Fibroblast of gingiva (primary cell): ENCODE data around the gene KCNH1.

ENCODE experiments used
- DNase-seq: peaks from one replicate; pipeline ENCODE4 v3.0.0-alpha.2; 2011; ENCODE audit warnings: low read depth

The KCNH1 gene

DNA sequence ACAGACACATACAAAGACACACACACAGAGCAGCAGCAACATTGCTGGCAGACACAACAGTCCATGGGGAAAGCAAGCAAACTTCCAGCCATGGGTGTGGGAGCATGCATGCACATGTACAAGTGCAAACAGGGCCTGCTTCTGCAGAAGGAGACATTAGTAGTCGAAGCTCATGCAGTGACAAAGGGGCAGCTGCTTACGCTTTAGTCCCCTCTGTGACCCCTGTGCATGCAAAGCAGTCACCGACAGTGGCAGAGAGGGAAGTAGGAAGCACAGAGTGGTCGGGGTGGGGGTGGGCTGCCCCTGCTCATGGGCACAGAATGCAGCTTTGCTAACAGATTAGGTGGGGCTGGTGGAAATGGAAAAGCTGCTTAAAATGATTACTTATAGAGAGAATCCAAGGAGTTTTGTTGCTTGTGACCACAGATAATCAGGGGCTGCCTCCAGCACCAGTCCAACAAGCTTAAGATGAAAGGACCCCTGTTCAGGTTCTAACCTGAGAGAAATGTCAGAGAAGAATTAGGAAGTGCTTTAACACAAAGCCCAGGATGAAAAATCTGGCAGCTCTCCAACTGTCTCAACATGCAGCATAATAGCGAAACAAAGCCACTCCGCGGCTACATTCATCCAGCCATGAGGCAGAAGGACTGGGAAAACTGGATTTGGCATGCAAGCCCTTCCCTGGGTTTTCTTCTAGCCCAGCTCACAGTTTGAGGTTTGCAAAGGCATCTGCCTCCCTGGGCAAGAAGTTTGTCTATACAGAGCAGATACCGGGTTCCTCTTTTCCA, 378.9 kb downstream of the KCNH1 start:
- no peak for DNase-seq

DNA sequence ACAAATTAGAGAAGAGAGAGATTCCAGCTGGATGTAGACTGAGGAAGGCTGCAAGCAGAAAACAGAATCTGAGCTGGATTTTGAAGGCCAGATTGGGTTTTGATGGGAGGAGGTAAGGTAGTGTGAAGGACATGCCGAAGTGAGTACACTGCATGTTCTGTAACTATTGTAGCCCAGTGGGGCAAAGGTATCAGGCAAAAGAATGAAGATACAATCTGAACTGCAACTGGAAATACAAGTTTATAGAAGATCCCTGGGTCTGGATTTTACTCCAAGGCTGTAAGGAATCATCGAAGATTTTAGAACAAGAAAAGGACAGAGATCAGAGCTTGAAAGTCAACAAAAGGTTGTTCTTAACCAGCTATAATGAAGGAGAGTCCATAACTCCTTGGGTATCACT, 382.0 kb downstream of the KCNH1 start:
- no peak for DNase-seq

DNA sequence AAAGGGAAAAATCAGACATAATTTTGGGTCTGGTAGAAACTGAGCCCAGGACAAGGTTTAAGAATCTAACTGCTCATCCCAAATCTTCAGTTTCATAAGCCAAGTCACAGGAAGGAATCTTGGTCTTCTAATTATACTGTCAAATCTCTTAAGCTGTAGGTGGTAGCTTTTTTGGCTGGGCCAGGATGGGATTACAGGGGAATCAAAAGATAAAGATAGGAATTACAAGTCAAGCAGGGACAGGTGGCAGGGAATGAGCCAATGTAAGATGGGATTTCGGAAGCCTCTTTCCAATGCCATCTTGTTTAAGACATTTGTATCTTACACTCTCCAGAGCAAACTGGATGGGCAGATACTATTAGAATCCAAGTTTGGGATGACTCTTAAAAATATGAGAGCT, 383.5 kb downstream of the KCNH1 start:
- no peak for DNase-seq

DNA sequence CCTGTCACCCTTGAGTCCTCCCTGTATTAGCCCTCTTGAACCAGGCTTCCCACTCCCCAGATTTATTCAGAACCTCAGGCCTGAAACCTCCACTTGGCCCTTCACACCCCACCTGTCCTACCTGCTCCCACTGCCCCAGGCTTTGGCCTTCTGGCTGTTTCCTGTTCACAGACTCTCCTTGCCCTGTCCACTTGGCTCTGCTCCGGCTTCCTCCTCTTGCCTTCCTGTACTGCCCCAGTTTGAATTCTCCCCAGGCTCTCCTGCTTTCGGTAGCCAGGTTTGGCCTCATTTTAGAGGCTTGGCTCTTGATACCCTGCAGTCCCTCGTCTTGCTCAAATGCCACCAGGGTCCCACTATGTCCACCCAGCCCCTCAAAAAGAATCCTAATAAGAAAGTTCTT, 385.2 kb downstream of the KCNH1 start:
- no peak for DNase-seq

DNA sequence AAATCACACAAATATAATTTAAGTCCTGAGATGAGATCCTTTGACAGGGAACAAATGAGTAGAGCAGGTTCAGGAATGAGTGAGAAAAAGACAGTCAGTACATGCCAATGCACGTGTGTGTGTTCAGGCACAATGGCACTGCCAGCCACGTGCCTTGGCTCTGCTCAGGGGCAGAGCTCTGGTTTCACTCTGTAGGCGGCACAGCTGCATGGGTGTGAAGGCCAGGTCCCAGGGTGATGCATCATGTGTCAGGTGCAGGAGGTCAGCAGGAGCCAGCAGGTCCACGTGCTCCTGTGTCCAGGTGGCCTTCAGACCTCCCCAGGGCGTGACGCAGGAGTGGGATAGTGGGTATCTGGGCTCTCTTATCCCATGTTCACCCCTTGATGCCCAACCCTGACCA, 386.1 kb downstream of the KCNH1 start:
- no peak for DNase-seq

DNA sequence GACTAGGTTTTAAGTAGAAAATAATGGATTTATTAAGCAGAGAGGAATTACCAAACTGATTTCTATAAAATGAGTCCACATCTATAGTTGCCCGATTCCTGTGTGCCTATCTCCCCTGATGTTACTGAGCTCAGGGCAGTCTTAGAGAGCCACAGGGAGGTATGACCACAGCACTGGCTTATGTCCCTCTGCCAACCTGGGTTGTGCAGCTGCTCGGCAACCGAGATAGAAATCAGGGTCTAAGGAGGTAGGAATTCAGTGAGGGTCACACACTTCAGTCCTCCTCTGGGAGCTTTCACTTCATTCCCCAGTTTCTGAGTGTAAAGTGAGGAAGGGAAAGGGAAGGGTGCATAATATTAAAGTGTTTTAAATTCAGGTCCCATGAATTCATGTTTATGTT, 386.8 kb downstream of the KCNH1 start:
- no peak for DNase-seq

DNA sequence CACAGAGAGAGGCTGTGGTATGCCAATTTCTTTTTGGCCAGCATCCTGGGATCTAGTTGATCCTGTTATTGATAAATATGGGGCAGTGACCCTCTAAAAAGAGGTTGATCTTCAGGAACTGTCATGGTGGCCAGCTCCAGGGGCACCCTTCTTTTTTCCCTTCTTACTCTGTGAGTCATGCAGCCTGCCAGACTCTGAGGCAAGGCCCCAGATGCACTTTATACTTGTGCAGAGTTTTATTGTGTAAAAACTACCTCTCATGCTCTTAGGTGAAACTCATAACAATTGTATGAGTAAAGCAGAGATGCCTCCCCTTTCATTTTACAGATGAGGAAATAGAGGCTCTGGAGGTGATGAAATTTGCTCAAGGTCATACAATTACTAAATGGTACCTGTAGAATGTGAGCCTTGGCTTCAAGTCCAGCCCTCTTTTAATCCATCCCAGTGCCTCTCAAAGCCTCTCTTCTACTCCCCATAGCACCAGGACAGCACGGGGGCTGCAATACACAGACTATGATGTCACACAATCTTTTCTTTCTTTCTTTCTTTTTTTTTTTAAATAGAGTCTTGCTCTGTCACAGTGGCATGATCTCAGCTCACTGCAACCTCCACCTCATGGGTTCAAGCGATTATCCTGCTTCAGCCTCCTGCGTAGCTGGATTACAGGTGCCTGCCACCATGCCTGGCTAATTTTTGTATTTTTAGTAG, 387.8 kb downstream of the KCNH1 start:
- DNase-seq = no peak

DNA sequence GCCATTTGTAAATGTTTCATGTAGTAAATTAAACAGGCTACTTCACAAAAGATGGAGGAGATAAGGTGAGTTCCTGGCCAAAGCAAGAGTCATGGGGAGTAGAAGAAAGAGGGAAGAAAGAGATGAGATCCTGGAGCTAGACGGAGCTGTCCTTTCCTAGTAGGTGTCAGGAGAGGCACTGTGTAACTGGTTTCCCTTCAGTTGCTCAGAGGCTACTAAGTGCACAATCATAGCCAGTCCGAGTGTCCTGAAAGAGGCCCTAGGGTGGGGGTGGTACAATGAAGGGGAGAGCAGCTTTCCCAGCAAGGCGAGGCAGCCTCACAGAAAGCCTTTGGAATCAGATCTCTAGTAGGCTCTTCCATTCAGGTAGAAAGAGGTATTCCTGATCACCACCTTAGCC, 390.9 kb downstream of the KCNH1 start:
- no peak for DNase-seq

DNA sequence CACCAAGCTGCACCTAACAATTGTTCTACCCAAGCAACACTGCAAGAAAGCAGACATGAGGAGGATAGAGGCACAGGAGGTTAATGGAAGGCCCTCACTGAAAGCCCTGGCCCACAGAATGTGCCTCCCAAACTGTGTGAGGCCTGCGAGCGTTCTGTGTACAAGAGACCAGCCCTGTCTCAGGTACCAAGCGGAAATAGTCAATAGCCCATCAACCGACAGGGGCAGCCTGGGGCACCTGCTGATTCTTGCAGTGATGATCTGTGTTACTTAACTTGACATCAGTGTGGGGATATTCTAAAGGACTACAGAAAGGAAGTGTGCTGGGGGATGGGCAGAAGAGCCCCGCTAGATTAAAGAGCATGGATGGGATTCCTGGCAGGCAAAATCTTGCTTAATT, 392.4 kb downstream of the KCNH1 start:
- no peak for DNase-seq

DNA sequence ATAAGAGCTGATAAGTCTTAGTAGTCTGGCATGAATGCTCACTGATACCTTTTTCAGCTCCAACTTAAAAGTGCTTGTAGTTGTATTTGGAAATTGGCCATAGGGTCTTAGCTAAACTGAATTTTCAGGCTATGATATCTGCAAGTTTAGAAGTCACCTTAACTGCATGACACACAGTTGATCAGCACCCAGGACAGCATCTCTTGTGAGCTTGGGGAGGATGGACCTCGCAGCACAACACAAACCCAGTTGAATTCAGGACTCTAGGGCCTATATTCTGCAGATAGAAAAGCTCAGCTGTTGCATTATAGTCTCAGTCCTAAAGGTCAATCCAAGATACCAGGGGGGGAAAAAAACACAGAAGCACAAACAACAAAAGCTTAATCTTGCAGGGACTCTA, 394.3 kb downstream of the KCNH1 start:
- no peak for DNase-seq

DNA sequence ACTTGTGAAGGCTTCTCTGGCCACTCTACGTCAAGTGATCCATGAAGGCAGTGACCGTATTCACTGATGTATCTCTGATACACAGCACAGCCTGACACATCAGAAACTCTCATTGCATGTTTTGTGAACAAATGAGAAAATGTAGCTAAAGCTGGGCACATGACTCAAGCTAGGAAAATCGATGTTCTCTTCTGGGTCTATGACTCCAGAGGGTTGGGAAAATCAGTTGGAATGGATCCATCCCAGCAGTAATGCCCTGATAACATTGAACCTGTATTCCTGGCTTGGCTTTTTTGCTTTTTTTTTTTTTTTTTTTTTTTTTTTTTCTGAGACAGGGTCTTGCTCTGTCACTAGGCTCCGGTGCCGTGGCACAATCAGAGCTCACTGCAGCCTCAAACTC, 395.7 kb downstream of the KCNH1 start:
- DNase-seq = no peak

DNA sequence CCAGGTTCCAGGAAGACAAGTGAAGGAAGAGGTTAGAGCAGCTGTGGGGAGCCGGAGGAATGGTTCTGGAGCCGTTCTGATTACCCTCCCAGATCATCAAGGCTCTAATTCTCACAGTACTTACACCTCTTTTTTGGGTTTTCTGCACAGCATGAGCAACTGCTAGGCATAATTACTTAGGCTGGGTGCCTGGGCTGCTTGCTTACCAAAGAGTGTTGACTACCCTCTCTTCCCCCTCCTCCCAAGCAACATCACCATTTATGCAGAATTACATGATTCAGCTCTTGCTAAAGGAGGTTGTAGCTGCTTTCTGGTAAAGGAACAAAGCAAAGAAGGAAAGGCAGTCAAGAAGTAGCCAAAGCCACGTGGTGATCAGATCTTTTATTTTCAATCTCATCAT, 397.2 kb downstream of the KCNH1 start:
- DNase-seq = no peak

DNA sequence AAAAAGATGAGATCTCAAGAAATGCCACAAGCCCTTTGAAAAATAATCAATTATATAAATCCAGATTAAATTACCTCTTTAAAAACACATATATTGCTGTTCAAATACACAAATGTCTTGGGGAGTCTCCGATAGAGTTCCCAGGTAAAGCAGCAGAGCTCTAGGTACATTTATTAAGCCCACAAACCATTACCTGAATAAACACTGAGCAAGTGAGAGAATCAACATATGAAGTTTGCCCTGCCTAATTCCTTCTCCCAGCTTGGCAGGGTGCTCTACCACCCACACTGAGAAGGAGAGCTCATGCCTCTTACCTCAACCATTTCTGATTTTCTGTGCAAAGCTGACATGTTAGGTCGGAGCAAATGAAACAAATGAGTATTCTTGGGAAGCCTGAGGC, 402.4 kb downstream of the KCNH1 start:
- DNase-seq = no peak

DNA sequence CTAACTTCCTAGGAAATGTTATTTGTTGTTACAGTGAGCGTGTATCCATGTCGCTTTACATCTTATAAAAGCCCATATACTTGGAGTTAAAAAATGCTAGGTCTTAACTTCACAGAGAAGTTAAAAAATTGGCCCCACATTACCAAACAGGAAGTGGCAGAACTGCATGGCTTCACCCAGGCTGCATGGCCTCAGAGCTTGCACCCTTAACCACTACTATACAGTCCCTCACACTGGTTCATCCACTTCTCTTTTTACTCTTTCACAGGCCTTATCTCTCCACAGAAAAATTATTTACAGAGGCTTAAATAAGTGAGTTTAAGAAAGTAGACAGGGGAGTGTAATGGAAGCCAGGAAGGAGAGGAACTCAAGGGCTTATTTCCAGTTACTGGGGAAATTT, 402.8 kb downstream of the KCNH1 start:
- no peak for DNase-seq

DNA sequence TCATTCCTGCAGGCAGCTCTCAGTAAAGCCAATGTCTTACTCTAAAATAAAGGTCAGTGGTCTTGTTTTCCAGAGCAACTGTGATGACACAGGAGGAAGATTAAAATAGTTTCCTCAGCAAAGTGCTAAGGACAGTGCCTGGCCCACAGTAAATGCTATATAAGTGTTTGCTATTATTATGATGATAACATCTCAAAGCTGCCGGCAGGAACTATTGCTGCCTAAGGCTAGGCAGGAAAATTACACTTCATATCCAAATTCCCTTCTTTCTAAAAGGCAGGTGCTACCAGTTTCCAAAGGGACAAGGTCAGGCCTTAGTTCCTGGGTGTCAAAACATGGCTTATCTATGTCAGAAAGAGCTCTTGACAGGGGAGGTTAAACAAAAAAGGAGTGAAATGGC, 403.9 kb downstream of the KCNH1 start:
- DNase-seq = no peak

DNA sequence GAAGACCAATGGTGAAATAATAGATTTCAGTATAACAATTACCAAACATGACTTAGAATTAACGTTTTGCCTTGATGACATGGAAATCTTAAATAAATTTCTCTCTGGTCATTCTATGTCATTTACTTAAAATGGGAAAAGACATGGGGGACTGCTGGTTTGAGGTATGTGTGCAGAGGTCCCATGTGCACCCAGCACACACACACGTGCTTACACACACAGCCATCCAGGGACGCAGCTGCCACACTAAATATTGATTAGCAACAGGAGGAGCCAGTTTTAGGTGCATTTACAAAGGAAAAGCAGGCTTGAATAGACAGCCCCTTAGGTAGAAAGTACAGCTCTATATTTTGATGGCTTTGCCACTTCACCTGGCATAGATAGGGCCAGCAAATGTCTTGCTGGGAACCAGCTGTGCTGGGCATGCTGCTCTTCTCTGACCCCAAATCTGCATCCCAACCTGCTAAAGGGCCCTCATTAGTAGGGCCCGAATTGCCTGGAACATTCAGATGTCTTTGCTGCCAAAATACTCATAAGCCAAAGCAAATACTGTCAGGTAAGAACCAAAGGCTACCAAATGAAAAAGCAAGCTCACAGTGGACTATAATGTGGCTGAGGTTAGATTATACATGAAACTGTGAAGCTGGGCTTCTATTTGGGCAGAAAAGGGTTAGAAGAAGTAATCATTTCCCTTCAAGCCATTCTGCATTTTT, 405.4 kb downstream of the KCNH1 start:
- DNase-seq = no peak

DNA sequence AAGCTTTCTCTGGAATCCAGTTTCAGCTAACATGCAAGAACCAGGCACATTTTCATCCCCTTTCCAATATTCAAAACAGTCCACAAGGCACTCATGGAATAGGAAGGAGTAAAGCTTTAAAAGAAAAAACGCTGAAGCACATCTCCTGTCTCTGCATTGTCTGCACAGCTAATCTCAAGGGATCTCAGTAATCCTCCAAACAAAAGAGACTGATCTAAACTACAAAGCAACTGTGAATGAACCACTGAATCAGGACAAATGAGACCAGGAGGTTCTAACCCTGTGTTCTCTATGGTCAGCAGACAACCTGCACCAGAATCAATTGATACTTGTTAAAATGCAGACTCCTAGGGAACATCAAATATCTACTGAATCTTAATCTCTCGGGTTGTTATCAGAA, 406.2 kb downstream of the KCNH1 start:
- no peak for DNase-seq

DNA sequence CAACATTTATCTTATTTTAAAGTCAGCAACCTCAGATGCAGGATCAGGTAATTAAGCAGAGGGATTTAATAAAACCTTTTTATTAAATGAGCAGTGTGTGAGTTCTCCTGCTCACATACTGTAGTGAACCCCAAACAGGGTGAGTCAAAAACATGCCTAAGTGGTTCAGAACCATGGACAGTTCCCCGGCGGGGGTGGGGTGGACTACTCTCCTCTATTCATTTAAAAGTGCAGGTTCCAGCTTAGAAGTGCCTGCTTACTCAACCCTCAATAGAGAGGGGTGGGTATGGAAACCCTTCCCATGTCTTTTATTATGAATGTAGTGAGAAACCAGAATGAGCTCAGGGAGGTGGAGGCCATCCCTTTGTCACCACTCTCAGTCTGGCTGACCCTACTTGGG, 407.3 kb downstream of the KCNH1 start:
- no peak for DNase-seq

DNA sequence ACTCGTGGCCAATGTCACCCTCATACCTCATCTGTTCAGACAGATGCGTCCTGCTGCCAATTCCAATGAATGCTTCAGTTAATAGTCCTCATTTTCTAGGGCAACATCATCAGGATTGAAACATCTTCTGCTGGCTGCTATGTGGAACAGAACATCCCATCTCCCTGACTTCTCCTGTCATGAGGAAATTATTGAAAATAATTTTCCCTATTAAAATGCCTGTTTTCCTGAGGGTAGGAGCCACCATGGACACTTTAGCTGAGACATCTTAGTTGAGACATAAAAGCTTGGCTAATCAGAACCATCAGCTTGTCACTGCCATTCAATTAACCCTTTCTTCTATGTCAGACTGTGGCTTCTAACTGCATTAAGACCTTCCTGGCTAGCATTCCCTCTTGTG, 409.2 kb downstream of the KCNH1 start:
- DNase-seq = no peak

DNA sequence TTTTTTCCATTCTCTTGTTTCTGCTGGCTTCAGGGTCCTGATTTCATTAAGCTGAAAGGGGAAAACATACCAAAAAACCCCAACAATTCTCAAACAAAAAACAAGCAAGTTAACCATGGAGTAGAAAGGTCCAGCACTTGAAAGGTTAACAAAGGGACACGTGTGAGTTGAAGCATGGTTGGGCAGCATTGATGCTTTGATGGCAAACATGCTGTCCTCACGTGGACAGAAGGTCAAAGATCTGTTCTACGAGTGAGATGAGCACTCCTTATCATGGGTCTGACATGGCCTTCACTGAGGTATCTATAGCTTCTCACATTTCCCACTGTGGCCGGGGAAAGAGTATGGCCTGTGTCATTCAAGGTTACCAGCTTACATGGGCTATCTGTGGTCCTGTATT, 410.3 kb downstream of the KCNH1 start:
- DNase-seq = no peak

DNA sequence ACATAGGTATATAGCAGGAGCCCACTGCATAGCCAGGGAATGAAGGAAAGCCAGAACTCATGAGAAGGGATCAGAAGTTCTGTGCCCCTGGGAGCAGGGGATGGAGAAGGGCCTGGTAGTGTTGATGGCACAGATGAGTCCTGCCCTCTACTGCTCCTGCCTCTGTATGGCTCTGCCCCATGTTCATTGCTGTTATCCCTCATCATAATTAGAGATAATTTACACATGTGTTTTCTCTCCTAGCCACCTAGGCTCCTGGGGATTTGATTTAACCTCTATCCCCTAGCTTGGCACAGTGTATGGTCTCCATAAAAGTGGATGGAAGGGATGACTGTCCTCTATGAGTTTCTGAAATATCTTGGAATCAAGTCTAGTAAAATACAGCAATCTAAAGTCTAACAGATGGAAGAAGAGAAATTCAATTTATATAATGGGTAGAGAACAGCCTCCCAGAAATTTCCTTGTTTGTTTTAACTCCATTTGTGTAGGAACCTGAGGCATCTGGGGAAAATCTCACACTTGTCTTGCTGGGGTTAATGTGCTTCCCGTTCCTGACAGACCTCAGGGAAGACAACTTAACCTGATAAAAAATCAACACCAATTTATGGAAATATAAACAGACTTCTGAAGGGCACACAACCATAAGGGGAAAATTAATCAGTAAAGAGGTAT, 411.4 kb downstream of the KCNH1 start:
- no peak for DNase-seq

DNA sequence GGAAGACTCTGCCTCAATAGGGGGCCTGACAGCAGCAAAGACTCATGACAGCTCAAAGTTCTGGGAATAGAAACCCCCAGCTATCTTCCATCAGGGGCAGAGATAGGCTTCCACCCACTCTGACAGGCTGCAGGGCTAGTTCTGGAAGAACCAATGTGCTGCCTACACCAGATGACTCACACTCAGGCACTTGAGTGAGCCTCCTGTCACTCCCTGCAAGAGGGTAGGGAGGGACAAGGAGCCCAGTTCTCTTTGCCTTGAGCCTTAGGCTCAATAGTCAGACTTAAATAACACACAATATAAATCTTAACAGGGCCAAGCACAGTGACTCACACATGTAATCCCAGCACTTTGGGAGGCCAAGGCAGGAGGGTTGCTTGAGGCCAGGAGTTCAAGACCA, 418.9 kb downstream of the KCNH1 start:
- no peak for DNase-seq
